H9 (cell line): ENCODE results near the gene CPXM1. TPM values are rescaled to one million over a fixed set of nuclear protein-coding genes. Genes with fewer than 3 reads are reported as not detected.

Experiments
- DNase-seq: peaks from one replicate; pipeline ENCODE4 v3.0.0-alpha.2; 2017
- H2AFZ ChIP-seq: one replicate; pipeline ENCODE4 v1.6.1; 2013; ENCODE audit warnings: mild to moderate bottlenecking, low read length, control low read depth, moderate library complexity
- H2AK5ac ChIP-seq: 2 replicates; pipeline ENCODE4 v1.6.1; 2013; ENCODE audit warnings: low read length, control low read depth, mixed read lengths; ENCODE audit not compliant: insufficient read length
- H2BK120ac ChIP-seq: one replicate; pipeline ENCODE4 v1.6.1; 2013; ENCODE audit warnings: low read depth, mild to moderate bottlenecking, low read length, control low read depth, inconsistent platforms; ENCODE audit not compliant: poor library complexity, severe bottlenecking
- H2BK12ac ChIP-seq: 2 replicates; pipeline ENCODE4 v1.6.1; 2013; ENCODE audit warnings: low read length, control low read depth, mixed read lengths, low read depth; ENCODE audit not compliant: insufficient read length
- H2BK15ac ChIP-seq: 2 replicates; pipeline ENCODE4 v1.6.1; 2013; ENCODE audit warnings: low read depth, low read length, control low read depth
- H2BK20ac ChIP-seq: one replicate; pipeline ENCODE4 v1.6.1; 2013; ENCODE audit warnings: low read depth, mild to moderate bottlenecking, low read length, control low read depth, inconsistent platforms; ENCODE audit not compliant: poor library complexity, severe bottlenecking
- H2BK5ac ChIP-seq: 2 replicates; pipeline ENCODE4 v1.6.1; 2013; ENCODE audit warnings: low read length, control low read depth, mixed read lengths; ENCODE audit not compliant: insufficient read length
- H3K14ac ChIP-seq: 2 replicates; pipeline ENCODE4 v1.6.1; 2013; ENCODE audit warnings: low read length, control low read depth; ENCODE audit not compliant: insufficient read depth
- H3K18ac ChIP-seq: 2 replicates; pipeline ENCODE4 v1.6.1; 2013; ENCODE audit warnings: low read depth, mild to moderate bottlenecking, mixed read lengths, low read length, control low read depth; ENCODE audit not compliant: insufficient read length
- H3K23ac ChIP-seq: 2 replicates; pipeline ENCODE4 v1.6.1; 2013; ENCODE audit warnings: low read length, control low read depth, mixed read lengths, low read depth; ENCODE audit not compliant: insufficient read length
- H3K23me2 ChIP-seq: 2 replicates; pipeline ENCODE4 v1.6.1; 2013; ENCODE audit warnings: low read depth, mild to moderate bottlenecking, mixed read lengths, low read length, control low read depth; ENCODE audit not compliant: insufficient read length, poor library complexity, severe bottlenecking
- H3K27ac ChIP-seq: 2 replicates; pipeline ENCODE4 v1.5.1; 2013; ENCODE audit warnings: low read length, control low read depth, mixed read lengths, low read depth; ENCODE audit not compliant: insufficient read length
- H3K27me3 ChIP-seq: 2 replicates; pipeline ENCODE4 v1.6.1; 2013; ENCODE audit warnings: low read length, control low read depth, inconsistent platforms; ENCODE audit not compliant: insufficient read depth
- H3K4ac ChIP-seq: 2 replicates; pipeline ENCODE4 v1.6.1; 2013; ENCODE audit warnings: low read depth, mild to moderate bottlenecking, control low read depth, inconsistent platforms, low read length, moderate library complexity
- H3K4me1 ChIP-seq: 2 replicates; pipeline ENCODE4 v1.6.1; 2013; ENCODE audit warnings: low read length, control low read depth, inconsistent platforms; ENCODE audit not compliant: insufficient read depth
- H3K4me2 ChIP-seq: 2 replicates; pipeline ENCODE4 v1.6.1; 2013; ENCODE audit warnings: low read length, control low read depth, mixed read lengths; ENCODE audit not compliant: insufficient read length, insufficient read depth
- H3K56ac ChIP-seq: 2 replicates; pipeline ENCODE4 v1.6.1; 2013; ENCODE audit warnings: low read depth, mild to moderate bottlenecking, mixed read lengths, low read length, control low read depth; ENCODE audit not compliant: insufficient read length
- H3K79me1 ChIP-seq: 2 replicates; pipeline ENCODE4 v1.6.1; 2013; ENCODE audit warnings: low read depth, mild to moderate bottlenecking, moderate library complexity, low read length, control low read depth, inconsistent platforms; ENCODE audit not compliant: insufficient read depth, poor library complexity, severe bottlenecking
- H3K79me2 ChIP-seq: 2 replicates; pipeline ENCODE4 v1.6.1; 2013; ENCODE audit warnings: low read length, control low read depth, inconsistent platforms; ENCODE audit not compliant: insufficient read depth
- H3K9ac ChIP-seq: 2 replicates; pipeline ENCODE4 v1.6.1; 2013; ENCODE audit warnings: low read length, control low read depth, mixed read lengths; ENCODE audit not compliant: insufficient read length; ENCODE audit errors: extremely low read depth
- H3K9me3 ChIP-seq: one replicate; pipeline ENCODE4 v1.6.1; 2013; ENCODE audit warnings: low read depth, low read length, inconsistent platforms; ENCODE audit not compliant: control insufficient read depth
- H3T11ph ChIP-seq: one replicate; pipeline ENCODE4 v1.6.1; 2013; ENCODE audit warnings: mild to moderate bottlenecking, low read length, control low read depth, inconsistent platforms
- H4K20me1 ChIP-seq: one replicate; pipeline ENCODE4 v1.6.1; 2013; ENCODE audit not compliant: control insufficient read depth, insufficient read length, insufficient read depth
- H4K5ac ChIP-seq: 2 replicates; pipeline ENCODE4 v1.6.1; 2013; ENCODE audit warnings: low read depth, mild to moderate bottlenecking, mixed read lengths, low read length, control low read depth; ENCODE audit not compliant: insufficient read length
- H4K8ac ChIP-seq: replicated peaks from 2 replicates; pipeline ENCODE4 v1.6.1; 2013; ENCODE audit warnings: low read length, control low read depth, mixed read lengths, low read depth; ENCODE audit not compliant: insufficient read length
- H4K91ac ChIP-seq: 2 replicates; pipeline ENCODE4 v1.6.1; 2013; ENCODE audit warnings: low read depth, mild to moderate bottlenecking, moderate library complexity, mixed read lengths, low read length, control low read depth; ENCODE audit not compliant: insufficient read length
- H3K27ac Mint-ChIP-seq, 3 experiments: 2 replicates in 2 of 3; 3 replicates in 1 of 3; pipeline ENCODE4 v1.8.0; 2020 to 2021; ENCODE audit warnings: mixed read lengths in 3 of 3, mild to moderate bottlenecking in 1 of 3, moderate library complexity in 1 of 3
- H3K27me3 Mint-ChIP-seq: 2 replicates; pipeline ENCODE4 v1.8.0; 2021; ENCODE audit warnings: low read depth, mild to moderate bottlenecking, moderate library complexity, mixed read lengths
- H3K36me3 Mint-ChIP-seq, 3 experiments: 2 replicates in 2 of 3; 3 replicates in 1 of 3; pipeline ENCODE4 v1.8.0; 2020 to 2021; ENCODE audit warnings: low read depth in 3 of 3, mixed read lengths in 3 of 3; ENCODE audit not compliant: insufficient read depth in 1 of 3
- H3K4me1 Mint-ChIP-seq, 2 experiments: 2 replicates each; pipeline ENCODE4 v1.8.0; 2020; ENCODE audit warnings: mixed read lengths in 2 of 2
- H3K4me3 Mint-ChIP-seq, 2 experiments: 2 replicates in 1 of 2; 3 replicates in 1 of 2; pipeline ENCODE4 v1.8.0; 2020 to 2021; ENCODE audit warnings: mild to moderate bottlenecking in 2 of 2, mixed read lengths in 2 of 2, moderate library complexity in 1 of 2
- H3K9me3 Mint-ChIP-seq, 2 experiments: 2 replicates in 1 of 2; 3 replicates in 1 of 2; pipeline ENCODE4 v1.8.0; 2020; ENCODE audit warnings: mild to moderate bottlenecking in 2 of 2, mixed read lengths in 2 of 2, moderate library complexity in 1 of 2
- WGBS: extraction: QIAGEN DNeasy Blood & Tissue Kit; methylation state at CpG from one replicate; pipeline ENCODE4 v1.1.7; 2013; ENCODE audit warnings: missing lambda C conversion rate, low lambda C conversion rate, mixed read lengths; ENCODE audit not compliant: insufficient read length; ENCODE audit errors: extremely low coverage; 5-methylcytosine and 5-hydroxymethylcytosine counted together
- total RNA-seq: library from RNA; stranded (reverse); gene quantifications from 2 replicates; pipeline ENCODE4 v1.2.1, GENCODE V29; 2021
- TF ChIP-seq, protein P1 (sequence below): fragments of 200-600 bp; sonication (generic); conservative IDR thresholded peaks from 3 replicates; pipeline ENCODE4 v1.8.0; 2021; ENCODE audit warnings: antibody characterized with exemption, mild to moderate bottlenecking

Gene CPXM1
- total RNA-seq, 1 experiment from 2014 or later: 69.0 TPM

DNA sequence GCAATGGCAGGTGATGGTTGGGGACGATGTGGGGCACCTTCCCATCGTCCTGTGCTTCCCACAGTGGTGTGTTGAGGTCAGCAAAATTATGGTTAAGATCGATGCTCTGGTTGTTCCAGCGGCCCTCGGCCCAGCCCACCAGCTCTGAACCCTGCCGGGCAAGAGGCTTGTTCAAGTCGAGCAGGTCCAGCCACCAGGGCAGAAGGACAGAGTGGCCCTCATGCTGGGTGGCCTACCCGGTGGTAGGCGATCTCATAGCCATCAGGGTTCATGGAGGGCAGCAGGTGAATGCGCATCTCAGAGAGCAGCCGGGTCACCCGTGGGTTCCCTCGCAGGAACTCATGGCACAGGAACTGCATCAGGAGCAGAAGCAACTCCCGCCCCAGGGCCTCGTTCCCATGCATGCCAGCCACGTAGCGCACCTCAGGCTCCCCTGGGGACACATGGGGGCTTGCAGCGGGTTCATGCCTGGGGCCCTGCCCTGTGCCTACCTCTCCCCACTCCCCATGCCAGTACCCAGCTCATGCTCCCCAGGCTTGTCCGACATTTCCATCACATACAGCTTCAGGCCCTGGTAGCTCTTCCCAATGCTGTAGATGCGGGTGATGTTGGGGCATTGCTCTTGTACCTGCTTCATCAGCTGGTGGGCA is 4.3 kb downstream of the CPXM1 start:
- no peak overlapping the region for H2BK12ac ChIP-seq
- no peak overlapping the region for H3K27ac Mint-ChIP-seq
- H4K91ac ChIP-seq: no peak overlapping the region

More for the DNA sequence above, 4.3 kb downstream of the CPXM1 start:
- Histone ChIP-seq H2BK120ac (no peak overlapping the region), H2BK15ac (no peak overlapping the region), H4K5ac (no peak overlapping the region), H3K27ac (no peak overlapping the region), H3K4me2 (no peak overlapping the region), H3K4ac (no peak overlapping the region), H3T11ph (no peak overlapping the region), H3K23me2 (peaks cover 3% of the 10 kb centered on the region), H2BK5ac (no peak overlapping the region), H3K56ac (no peak overlapping the region), H3K23ac (no peak overlapping the region), H3K18ac (no peak overlapping the region), H3K79me2 (no peaks in the 10 kb centered on the region), H4K8ac (no peak overlapping the region), H4K20me1 (no peaks in the 10 kb centered on the region), H3K79me1 (no peaks in the 10 kb centered on the region), H3K9me3 (no peaks in the 10 kb centered on the region), H3K14ac (no peak overlapping the region), H3K9ac (no peak overlapping the region), H3K4me1 (no peaks in the 10 kb centered on the region; the same call in 1 of the 2 replicates), H2AK5ac (no peak overlapping the region), H2AFZ (no peak overlapping the region), H2BK20ac (no peak overlapping the region), H3K27me3 (no peaks in the 10 kb centered on the region; the same call in 1 of the 2 replicates)
- H3K27me3 Mint-ChIP-seq: peaks cover 10% of the 10 kb centered on the region
- TF ChIP-seq, protein P1, sequence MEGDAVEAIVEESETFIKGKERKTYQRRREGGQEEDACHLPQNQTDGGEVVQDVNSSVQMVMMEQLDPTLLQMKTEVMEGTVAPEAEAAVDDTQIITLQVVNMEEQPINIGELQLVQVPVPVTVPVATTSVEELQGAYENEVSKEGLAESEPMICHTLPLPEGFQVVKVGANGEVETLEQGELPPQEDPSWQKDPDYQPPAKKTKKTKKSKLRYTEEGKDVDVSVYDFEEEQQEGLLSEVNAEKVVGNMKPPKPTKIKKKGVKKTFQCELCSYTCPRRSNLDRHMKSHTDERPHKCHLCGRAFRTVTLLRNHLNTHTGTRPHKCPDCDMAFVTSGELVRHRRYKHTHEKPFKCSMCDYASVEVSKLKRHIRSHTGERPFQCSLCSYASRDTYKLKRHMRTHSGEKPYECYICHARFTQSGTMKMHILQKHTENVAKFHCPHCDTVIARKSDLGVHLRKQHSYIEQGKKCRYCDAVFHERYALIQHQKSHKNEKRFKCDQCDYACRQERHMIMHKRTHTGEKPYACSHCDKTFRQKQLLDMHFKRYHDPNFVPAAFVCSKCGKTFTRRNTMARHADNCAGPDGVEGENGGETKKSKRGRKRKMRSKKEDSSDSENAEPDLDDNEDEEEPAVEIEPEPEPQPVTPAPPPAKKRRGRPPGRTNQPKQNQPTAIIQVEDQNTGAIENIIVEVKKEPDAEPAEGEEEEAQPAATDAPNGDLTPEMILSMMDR: no peak
- DNase-seq: no peak
- H3K4me1 Mint-ChIP-seq: peaks cover 19 to 20% of the 10 kb centered on the region in 2 experiments
- no peak overlapping the region for H3K4me3 Mint-ChIP-seq
- peaks cover 23 to 66% (median 38%) of the 10 kb centered on the region in 3 experiments for H3K36me3 Mint-ChIP-seq
- no peaks in the 10 kb centered on the region; a peak in 1 of 5 replicates for H3K9me3 Mint-ChIP-seq
- no CpG with 5 or more reads among the region's 20 CpGs for WGBS
